IMR-90 (cell line): ENCODE measurements around the gene DHRS3. TPM values are rescaled to one million over a fixed set of nuclear protein-coding genes. Genes with fewer than 3 reads are reported as not detected.

Source experiments
- ATAC-seq: fragments of 200-7000 bp; cut with Tn5 transposase; 2 replicates; pipeline ENCODE4 v1.9.1; 2020; ENCODE audit warnings: low read depth, mild to moderate bottlenecking, moderate library complexity
- BruUV-seq: library from RNA; stranded (reverse); fragments of 400-500 nt; replicated peaks from 2 replicates; lab custom pipeline; 2021; lab: Mats Ljungman, UMichigan
- CTCF ChIA-PET: fragments of 300-600 bp; formaldehyde crosslinking; extraction: SDS; loops from one replicate; lab custom pipeline; 2021; ENCODE audit warnings: antibody characterized with exemption; lab: Yijun Ruan, JAX
- POLR2A ChIA-PET: fragments of 300-600 bp; sonication (Branson Sonifier 250); formaldehyde crosslinking; loops from one replicate; lab custom pipeline; 2022; ENCODE audit warnings: antibody characterized with exemption; ENCODE audit not compliant: unreplicated experiment; lab: Charles Lee
- DNase-seq: peaks from one replicate; pipeline ENCODE4 v3.0.0; 2013
- H2AFZ ChIP-seq: replicated peaks from 2 replicates; pipeline ENCODE3; 2013; ENCODE audit warnings: low read length, mild to moderate bottlenecking; ENCODE audit not compliant: poor library complexity
- H2AK5ac ChIP-seq: 2 replicates; pipeline ENCODE4 v1.6.1; 2013; ENCODE audit warnings: low read depth, low read length, inconsistent platforms
- H2AK9ac ChIP-seq: replicated peaks from 2 replicates; pipeline ENCODE3; 2013; ENCODE audit warnings: mild to moderate bottlenecking, low read depth, low read length, moderate library complexity; ENCODE audit not compliant: poor library complexity
- H2BK120ac ChIP-seq: 2 replicates; pipeline ENCODE4 v1.6.1; 2013; ENCODE audit warnings: low read depth, low read length, inconsistent platforms
- H2BK15ac ChIP-seq: 3 replicates; pipeline ENCODE4 v1.6.1; 2013; ENCODE audit warnings: low read depth, low read length, inconsistent platforms
- H2BK20ac ChIP-seq: 2 replicates; pipeline ENCODE4 v1.6.1; 2013; ENCODE audit warnings: low read depth, mild to moderate bottlenecking, inconsistent platforms, low read length, moderate library complexity
- H2BK5ac ChIP-seq: 2 replicates; pipeline ENCODE4 v1.6.1; 2013; ENCODE audit warnings: mild to moderate bottlenecking, low read depth, low read length, inconsistent platforms; ENCODE audit not compliant: poor library complexity, severe bottlenecking
- H3K14ac ChIP-seq: replicated peaks from 2 replicates; pipeline ENCODE4 v1.6.1; 2013; ENCODE audit warnings: low read depth, low read length, inconsistent platforms
- H3K18ac ChIP-seq: 2 replicates; pipeline ENCODE4 v1.6.1; 2013; ENCODE audit warnings: low read depth, low read length, control low read depth
- H3K23ac ChIP-seq: 2 replicates; pipeline ENCODE4 v1.6.1; 2013; ENCODE audit warnings: low read depth, low read length, inconsistent platforms
- H3K27ac ChIP-seq: 2 replicates; pipeline ENCODE4 v1.5.1; 2013; ENCODE audit warnings: mild to moderate bottlenecking, control low read depth, low read length; ENCODE audit not compliant: insufficient read depth
- H3K27me3 ChIP-seq: 2 replicates; pipeline ENCODE4 v1.6.1; 2013; ENCODE audit warnings: low read length; ENCODE audit not compliant: control insufficient read depth, insufficient read depth
- H3K36me3 ChIP-seq: 2 replicates; pipeline ENCODE4 v1.6.1; 2013; ENCODE audit warnings: low read length, mixed read lengths; ENCODE audit not compliant: control insufficient read depth, insufficient read depth
- H3K4ac ChIP-seq: 2 replicates; pipeline ENCODE4 v1.6.1; 2013; ENCODE audit warnings: low read depth, low read length, inconsistent platforms
- H3K4me1 ChIP-seq: 2 replicates; pipeline ENCODE4 v1.6.1; 2013; ENCODE audit warnings: low read length, mixed read lengths; ENCODE audit not compliant: control insufficient read depth, insufficient read depth
- H3K4me2 ChIP-seq: 2 replicates; pipeline ENCODE4 v1.6.1; 2013; ENCODE audit warnings: low read depth, mild to moderate bottlenecking, control low read depth, low read length, moderate library complexity
- H3K4me3 ChIP-seq: 2 replicates; pipeline ENCODE4 v1.5.1; 2013; ENCODE audit warnings: low read depth, mild to moderate bottlenecking, control low read depth, low read length, moderate library complexity; ENCODE audit not compliant: insufficient read depth
- H3K56ac ChIP-seq: 2 replicates; pipeline ENCODE4 v1.6.1; 2013; ENCODE audit warnings: low read length, inconsistent platforms; ENCODE audit not compliant: insufficient read depth; ENCODE audit errors: extremely low read depth
- H3K79me1 ChIP-seq, 2 experiments: 2 replicates each; pipeline ENCODE4 v1.6.1; 2013; ENCODE audit warnings: low read length in 2 of 2, inconsistent platforms in 1 of 2, low read depth in 1 of 2
- H3K9ac ChIP-seq: 2 replicates; pipeline ENCODE4 v1.6.1; 2013; ENCODE audit warnings: low read depth, low read length, control low read depth
- H3K9me1 ChIP-seq: 2 replicates; pipeline ENCODE4 v1.6.1; 2013; ENCODE audit warnings: low read length, inconsistent platforms; ENCODE audit not compliant: insufficient read depth
- H3K9me3 ChIP-seq: 2 replicates; pipeline ENCODE4 v1.6.1; 2013; ENCODE audit warnings: low read length; ENCODE audit not compliant: control insufficient read depth, insufficient read depth
- H4K20me1 ChIP-seq: 2 replicates; pipeline ENCODE4 v1.6.1; 2013; ENCODE audit warnings: low read length, inconsistent platforms; ENCODE audit not compliant: insufficient read depth
- H4K5ac ChIP-seq: 2 replicates; pipeline ENCODE4 v1.6.1; 2013; ENCODE audit warnings: mild to moderate bottlenecking, low read depth, low read length, control low read depth
- H4K8ac ChIP-seq, 2 experiments: 2 replicates each; pipeline ENCODE4 v1.6.1; 2013; ENCODE audit warnings: low read depth in 2 of 2, low read length in 2 of 2, control low read depth in 1 of 2, inconsistent platforms in 1 of 2
- H4K91ac ChIP-seq: 2 replicates; pipeline ENCODE4 v1.6.1; 2013; ENCODE audit warnings: low read depth, low read length, inconsistent platforms; ENCODE audit not compliant: insufficient read depth
- BHLHE40 ChIP-seq: fragments of 150-350 bp; IDR thresholded peaks from 2 replicates; pipeline ENCODE4 v1.6.1; 2016; ENCODE audit warnings: mild to moderate bottlenecking, low read depth, low read length
- CEBPB ChIP-seq: IDR thresholded peaks from 2 replicates; pipeline ENCODE4 v1.6.1; 2012; ENCODE audit warnings: low read depth, low read length, improper control_type of control experiment
- CHD1 ChIP-seq: IDR thresholded peaks from 2 replicates; pipeline ENCODE4 v1.6.1; 2012; ENCODE audit warnings: low read depth, low read length, improper control_type of control experiment
- FOS ChIP-seq: fragments of 150-350 bp; IDR thresholded peaks from 2 replicates; pipeline ENCODE4 v1.6.1; 2016; ENCODE audit warnings: low read depth, low read length
- MAZ ChIP-seq: IDR thresholded peaks from 2 replicates; pipeline ENCODE4 v1.6.1; 2012; ENCODE audit warnings: low read depth, mild to moderate bottlenecking, low read length, improper control_type of control experiment, moderate library complexity, borderline replicate concordance
- MXI1 ChIP-seq: IDR thresholded peaks from 2 replicates; pipeline ENCODE4 v1.6.1; 2012; ENCODE audit warnings: low read depth, mild to moderate bottlenecking, low read length, moderate library complexity, borderline replicate concordance
- NFE2L2 ChIP-seq: fragments of 150-350 bp; IDR thresholded peaks from 2 replicates; pipeline ENCODE4 v1.6.1; 2016; ENCODE audit warnings: low read depth, mild to moderate bottlenecking, low read length
- POLR2A ChIP-seq: IDR thresholded peaks from 2 replicates; pipeline ENCODE4 v1.6.1; 2012; ENCODE audit warnings: mild to moderate bottlenecking, low read depth, low read length
- RAD21 ChIP-seq: IDR thresholded peaks from 2 replicates; pipeline ENCODE4 v1.6.1; 2012; ENCODE audit warnings: low read length, improper control_type of control experiment
- RCOR1 ChIP-seq: IDR thresholded peaks from 2 replicates; pipeline ENCODE4 v1.6.1; 2012; ENCODE audit warnings: mild to moderate bottlenecking, low read length, improper control_type of control experiment; ENCODE audit not compliant: insufficient replicate concordance
- RFX5 ChIP-seq: IDR thresholded peaks from 2 replicates; pipeline ENCODE4 v1.8.0; 2012; ENCODE audit warnings: low read depth, mild to moderate bottlenecking, low read length, moderate library complexity
- SMC3 ChIP-seq: fragments of 150-350 bp; IDR thresholded peaks from 2 replicates; pipeline ENCODE4 v1.6.1; 2016; ENCODE audit warnings: low read depth, mild to moderate bottlenecking, antibody characterized with exemption, low read length, moderate library complexity
- WGBS, 2 experiments: methylation state at CpG; one replicate each; pipeline versions ENCODE4 v1.1.5 to v1.1.7; 2013; ENCODE audit warnings: missing lambda C conversion rate in 2 of 2; ENCODE audit not compliant: insufficient read length in 1 of 2; ENCODE audit errors: extremely low coverage in 2 of 2; 5-methylcytosine and 5-hydroxymethylcytosine counted together
- dilution Hi-C: fragments of 300-500 bp; cut with HindIII; formaldehyde crosslinking; loops from one replicate; pipeline ENCODE4 v1.14.3; 2018; ENCODE audit warnings: low sequenced_read_pairs; ENCODE audit not compliant: unreplicated experiment
- in situ Hi-C: fragments of 300-500 bp; cut with MboI; formaldehyde crosslinking; loops from 3 replicates; pipeline ENCODE4 v1.14.3; 2019; ENCODE audit warnings: low sequenced_read_pairs, inconsistent platforms, mixed read lengths
- intact Hi-C: fragments of 100-400 bp; cut with micrococcal nuclease; formaldehyde crosslinking; loops from 2 replicates; pipeline ENCODE4 v1.10.0; 2022
- polyA plus RNA-seq, 3 experiments: library from polyadenylated mRNA; depleted of rRNA; stranded (reverse); fragments of >200 nt; gene quantifications; 2 replicates each; pipeline ENCODE4 v1.2.3, GENCODE V29; 2012; ENCODE audit warnings: low replicate concordance in 1 of 3
- total RNA-seq: library from RNA; depleted of rRNA; stranded (reverse); fragments of >200 nt; gene quantifications from 2 replicates; pipeline ENCODE4 v1.2.3, GENCODE V29; 2012
- TF ChIP-seq, protein P1 (sequence below): fragments of 150-350 bp; IDR thresholded peaks from 2 replicates; pipeline ENCODE4 v1.6.1; 2017; ENCODE audit warnings: mild to moderate bottlenecking, antibody characterized with exemption, low read length, low read depth
- TF ChIP-seq, protein P2 (sequence below): fragments of 150-350 bp; IDR thresholded peaks from 2 replicates; pipeline ENCODE4 v1.6.1; 2016; ENCODE audit warnings: low read depth, mild to moderate bottlenecking, low read length, moderate library complexity, borderline replicate concordance
- TF ChIP-seq, protein P3 (sequence below): conservative IDR thresholded peaks from 2 replicates; pipeline ENCODE4 v1.5.1; 2012; ENCODE audit warnings: mild to moderate bottlenecking, low read depth, low read length, improper control_type of control experiment

DHRS3 gene
- total and polyA plus RNA-seq, 2 of the 4 experiments (the other 2 are of a cell fraction) = 11.2 to 14.5 TPM

DNA sequence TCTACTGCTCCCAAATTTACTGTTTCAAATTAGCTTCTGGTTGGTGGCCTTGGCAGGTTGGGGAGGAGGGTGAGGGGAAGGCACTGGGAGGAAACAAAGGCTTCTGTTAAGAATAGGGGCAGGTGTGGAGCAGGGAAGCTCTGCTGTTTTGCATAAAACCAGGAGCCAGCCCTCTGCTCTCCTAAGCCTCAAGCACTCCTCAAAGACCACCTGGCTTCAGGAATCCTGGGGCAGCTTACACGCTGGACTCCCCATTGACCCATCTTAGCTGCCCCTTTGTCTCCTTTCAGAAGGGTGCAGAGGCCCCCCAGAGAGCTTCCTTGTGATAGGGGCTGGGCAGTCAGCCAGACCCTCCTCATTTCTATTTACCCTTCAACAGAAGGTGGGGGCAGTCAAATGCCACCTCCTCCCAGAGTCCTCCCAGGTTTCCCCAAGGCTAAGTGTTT is 11.5 kb upstream of the DHRS3 start:
- ChIA-PET POLR2A (interaction anchor here (0.6 kb wide), 1 partner anchor 292 kb away, joined by 11 read pairs; no protein-coding TSS in a partner anchor), CTCF (interaction anchor here (0.9 to 1.4 kb wide), 2 partner anchors 9 to 29 kb away, joined by 3 to 4 read pairs; no protein-coding TSS in a partner anchor)
- Histone ChIP-seq H3K4ac (no peak overlapping the region), H4K20me1 (no peaks in the 10 kb centered on the region), H3K4me3 (no peak overlapping the region), H3K27ac (no peak overlapping the region), H2BK20ac (no peak overlapping the region), H2BK15ac (no peak overlapping the region), H4K91ac (no peak overlapping the region), H4K5ac (no peak overlapping the region), H3K9ac (no peak overlapping the region), H3K4me1 (no peaks in the 10 kb centered on the region), H3K56ac (no peak overlapping the region), H3K36me3 (no peaks in the 10 kb centered on the region), H2BK5ac (no peak overlapping the region), H2BK120ac (no peak overlapping the region), H3K27me3 (peaks cover 42% of the 10 kb centered on the region), H2AK5ac (no peak overlapping the region), H2AFZ (no peak overlapping the region), H3K14ac (no peak overlapping the region), H3K4me2 (no peak overlapping the region), H2AK9ac (no peak overlapping the region), H3K9me1 (no peaks in the 10 kb centered on the region), H4K8ac (no peak overlapping the region), H3K18ac (no peak overlapping the region), H3K9me3 (no peaks in the 10 kb centered on the region), H3K79me1 (no peaks in the 10 kb centered on the region), H3K23ac (no peak overlapping the region)
- in situ Hi-C loops = no loop called here
- TF ChIP-seq CHD1 = no peak
- TF ChIP-seq BHLHE40 = no peak
- TF ChIP-seq, protein P1, sequence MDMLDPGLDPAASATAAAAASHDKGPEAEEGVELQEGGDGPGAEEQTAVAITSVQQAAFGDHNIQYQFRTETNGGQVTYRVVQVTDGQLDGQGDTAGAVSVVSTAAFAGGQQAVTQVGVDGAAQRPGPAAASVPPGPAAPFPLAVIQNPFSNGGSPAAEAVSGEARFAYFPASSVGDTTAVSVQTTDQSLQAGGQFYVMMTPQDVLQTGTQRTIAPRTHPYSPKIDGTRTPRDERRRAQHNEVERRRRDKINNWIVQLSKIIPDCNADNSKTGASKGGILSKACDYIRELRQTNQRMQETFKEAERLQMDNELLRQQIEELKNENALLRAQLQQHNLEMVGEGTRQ = no peak
- TF ChIP-seq, protein P2, sequence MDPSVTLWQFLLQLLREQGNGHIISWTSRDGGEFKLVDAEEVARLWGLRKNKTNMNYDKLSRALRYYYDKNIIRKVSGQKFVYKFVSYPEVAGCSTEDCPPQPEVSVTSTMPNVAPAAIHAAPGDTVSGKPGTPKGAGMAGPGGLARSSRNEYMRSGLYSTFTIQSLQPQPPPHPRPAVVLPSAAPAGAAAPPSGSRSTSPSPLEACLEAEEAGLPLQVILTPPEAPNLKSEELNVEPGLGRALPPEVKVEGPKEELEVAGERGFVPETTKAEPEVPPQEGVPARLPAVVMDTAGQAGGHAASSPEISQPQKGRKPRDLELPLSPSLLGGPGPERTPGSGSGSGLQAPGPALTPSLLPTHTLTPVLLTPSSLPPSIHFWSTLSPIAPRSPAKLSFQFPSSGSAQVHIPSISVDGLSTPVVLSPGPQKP = no peak
- TF ChIP-seq, protein P3, sequence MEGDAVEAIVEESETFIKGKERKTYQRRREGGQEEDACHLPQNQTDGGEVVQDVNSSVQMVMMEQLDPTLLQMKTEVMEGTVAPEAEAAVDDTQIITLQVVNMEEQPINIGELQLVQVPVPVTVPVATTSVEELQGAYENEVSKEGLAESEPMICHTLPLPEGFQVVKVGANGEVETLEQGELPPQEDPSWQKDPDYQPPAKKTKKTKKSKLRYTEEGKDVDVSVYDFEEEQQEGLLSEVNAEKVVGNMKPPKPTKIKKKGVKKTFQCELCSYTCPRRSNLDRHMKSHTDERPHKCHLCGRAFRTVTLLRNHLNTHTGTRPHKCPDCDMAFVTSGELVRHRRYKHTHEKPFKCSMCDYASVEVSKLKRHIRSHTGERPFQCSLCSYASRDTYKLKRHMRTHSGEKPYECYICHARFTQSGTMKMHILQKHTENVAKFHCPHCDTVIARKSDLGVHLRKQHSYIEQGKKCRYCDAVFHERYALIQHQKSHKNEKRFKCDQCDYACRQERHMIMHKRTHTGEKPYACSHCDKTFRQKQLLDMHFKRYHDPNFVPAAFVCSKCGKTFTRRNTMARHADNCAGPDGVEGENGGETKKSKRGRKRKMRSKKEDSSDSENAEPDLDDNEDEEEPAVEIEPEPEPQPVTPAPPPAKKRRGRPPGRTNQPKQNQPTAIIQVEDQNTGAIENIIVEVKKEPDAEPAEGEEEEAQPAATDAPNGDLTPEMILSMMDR = no peak
- no peak for TF ChIP-seq MXI1
- TF ChIP-seq RAD21 = no peak
- no peak for TF ChIP-seq NFE2L2
- no peak for TF ChIP-seq MAZ
- TF ChIP-seq RFX5 = no peak
- no peak for TF ChIP-seq SMC3
- TF ChIP-seq RCOR1 = no peak
- TF ChIP-seq POLR2A = no peak
- no peak for TF ChIP-seq CEBPB
- TF ChIP-seq FOS = no peak
- dilution Hi-C loops = no loop called here
- BruUV-seq = no TSS peak
- ATAC-seq = no peak
- no peak for DNase-seq
- WGBS, 2 experiments = no CpG with 5 or more reads among the region's 1 CpG
- intact Hi-C loops = no loop called here
